KBM-7 (cell line): ENCODE measurements around the gene OR2T6.
A peak's percentile ranks its signal among the peaks of the same experiment; 100 is the strongest.
"Not testable (repeated sequence)": the region's sequence is repeated elsewhere in the genome, so short reads cannot be mapped to it uniquely, and the experiment has no call there.

Experiments used
- DNase-seq: peaks from one replicate; pipeline ENCODE4 v3.0.0-alpha.2; 2015
- in situ Hi-C: fragments of 300-500 bp; cut with MboI; formaldehyde crosslinking; loops from 2 replicates; pipeline ENCODE4 v1.14.3; 2020; ENCODE audit warnings: low sequenced_read_pairs, low pct_unique_long_range_greater_than_20kb, mixed read lengths

OR2T6 gene, protein sequence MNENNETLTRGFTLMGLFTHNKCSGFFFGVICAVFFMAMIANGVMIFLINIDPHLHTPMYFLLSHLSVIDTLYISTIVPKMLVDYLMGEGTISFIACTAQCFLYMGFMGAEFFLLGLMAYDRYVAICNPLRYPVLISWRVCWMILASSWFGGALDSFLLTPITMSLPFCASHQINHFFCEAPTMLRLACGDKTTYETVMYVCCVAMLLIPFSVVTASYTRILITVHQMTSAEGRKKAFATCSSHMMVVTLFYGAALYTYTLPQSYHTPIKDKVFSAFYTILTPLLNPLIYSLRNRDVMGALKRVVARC

DNA sequence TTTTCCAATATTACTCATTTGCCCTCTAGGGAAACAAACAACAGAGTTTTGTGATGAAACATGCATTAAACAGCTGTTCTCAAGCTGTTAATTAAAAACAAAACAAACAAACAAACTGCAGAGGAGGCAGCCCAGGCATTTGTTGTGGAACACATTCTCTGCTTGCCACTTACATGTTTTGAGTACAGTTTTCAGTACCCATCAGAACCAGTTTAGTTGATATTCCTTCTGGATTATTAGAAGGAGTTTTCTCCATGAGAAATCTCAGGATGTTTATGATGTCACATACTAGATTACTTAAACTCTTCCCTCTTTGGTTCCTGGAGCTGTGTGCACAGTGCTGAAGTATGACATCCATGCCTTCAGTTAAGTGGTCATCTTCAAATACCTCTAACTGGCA, at the start of gene OR2T6:
Gene OR2T6 (plus strand): TSS at position 301 of the 400 bp plus-strand sequence. CDS start 11,863 bp downstream, outside the sequence.
- DNase-seq: no peak
- in situ Hi-C loops: no loop called here

DNA sequence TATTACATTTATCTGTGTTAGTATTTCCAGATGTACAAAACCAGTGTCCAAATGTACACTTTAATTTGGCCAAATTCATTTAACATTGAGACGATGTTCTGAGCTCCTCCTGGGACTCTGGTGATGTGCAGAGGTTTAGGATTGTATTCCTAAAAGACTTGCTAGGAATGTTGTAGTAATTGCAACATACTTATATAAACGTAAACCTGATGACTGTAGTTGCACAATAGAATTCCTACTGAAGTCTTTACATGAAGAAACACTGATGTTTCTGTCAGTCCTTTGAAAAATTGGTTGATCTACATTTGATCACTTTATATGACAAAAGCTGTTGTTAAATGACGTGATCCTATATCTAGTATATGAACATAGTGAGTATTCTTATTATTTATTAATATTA, 32.1 kb upstream of the OR2T6 start:
- DNase-seq: no peak
- in situ Hi-C loops: no loop called here

DNA sequence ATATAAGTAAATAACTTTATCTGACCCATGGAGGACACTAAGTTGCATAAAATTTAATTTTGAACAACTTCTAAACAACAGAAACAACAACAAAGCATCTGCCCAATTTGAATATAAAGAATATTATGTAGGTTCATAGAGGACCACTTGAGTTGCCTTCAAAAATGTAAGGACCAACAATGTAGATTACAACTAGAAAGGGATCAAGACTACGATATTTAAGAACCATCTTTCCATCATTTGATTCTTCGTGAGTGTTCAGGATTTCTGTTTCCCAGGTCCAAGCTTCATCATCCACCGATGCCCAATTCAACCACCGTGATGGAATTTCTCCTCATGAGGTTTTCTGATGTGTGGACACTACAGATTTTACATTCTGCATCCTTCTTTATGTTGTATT, 27.1 kb upstream of the OR2T6 start, which contains the start of gene OR14C36:
Gene OR14C36 (plus strand): TSS at position 301 of the 400 bp plus-strand sequence. CDS start 0 bp downstream, at position 301.
- in situ Hi-C loops: no loop called here
- no peak for DNase-seq

DNA sequence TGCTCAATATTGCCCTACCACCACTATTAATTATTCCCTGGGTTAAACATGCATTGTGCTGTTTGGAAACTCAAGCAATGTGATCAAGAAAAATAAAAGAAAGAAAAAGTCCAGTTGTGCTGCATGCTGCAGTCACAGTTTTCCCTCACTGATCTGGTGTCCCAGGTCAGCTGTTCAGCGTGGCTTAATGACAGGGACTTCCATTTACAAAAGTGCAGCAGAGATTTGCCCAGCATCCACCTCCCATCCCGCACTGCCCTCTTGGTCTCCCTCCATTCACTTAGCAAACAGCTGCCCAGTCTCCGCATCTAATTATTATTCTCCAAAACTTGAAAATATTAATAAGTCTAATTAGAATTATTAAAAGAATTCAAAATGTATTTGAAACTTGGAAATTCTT, 16.1 kb upstream of the OR2T6 start:
- no peak for DNase-seq
- in situ Hi-C loops: no loop called here

DNA sequence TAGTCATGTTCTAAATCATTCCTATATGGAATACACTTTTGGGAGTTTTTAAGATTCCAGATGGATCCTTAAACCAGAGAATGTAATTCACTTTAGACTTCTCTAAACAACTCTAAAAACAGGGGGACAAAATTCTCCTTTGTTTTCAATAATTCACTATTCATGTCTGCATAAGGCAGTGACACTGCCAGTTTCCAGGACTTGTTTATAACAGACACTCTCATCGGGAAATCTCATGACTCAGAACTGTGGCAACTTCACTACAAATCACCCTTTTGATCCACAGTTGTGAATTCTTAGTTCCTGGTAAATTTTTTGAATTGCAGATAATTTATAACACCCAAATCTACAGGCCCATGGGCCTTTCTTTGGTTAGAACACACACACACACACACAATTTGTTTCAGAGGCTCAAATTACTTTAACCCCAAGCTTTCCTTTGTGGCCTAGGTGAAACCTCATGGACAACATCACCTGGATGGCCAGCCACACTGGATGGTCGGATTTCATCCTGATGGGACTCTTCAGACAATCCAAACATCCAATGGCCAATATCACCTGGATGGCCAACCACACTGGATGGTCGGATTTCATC, 14.3 kb upstream of the OR2T6 start, which contains the start of gene OR2T4:
Gene OR2T4 (plus strand): TSS at position 545 of the 595 bp plus-strand sequence. CDS start 0 bp downstream, at position 545.
- no peak for DNase-seq

DNA sequence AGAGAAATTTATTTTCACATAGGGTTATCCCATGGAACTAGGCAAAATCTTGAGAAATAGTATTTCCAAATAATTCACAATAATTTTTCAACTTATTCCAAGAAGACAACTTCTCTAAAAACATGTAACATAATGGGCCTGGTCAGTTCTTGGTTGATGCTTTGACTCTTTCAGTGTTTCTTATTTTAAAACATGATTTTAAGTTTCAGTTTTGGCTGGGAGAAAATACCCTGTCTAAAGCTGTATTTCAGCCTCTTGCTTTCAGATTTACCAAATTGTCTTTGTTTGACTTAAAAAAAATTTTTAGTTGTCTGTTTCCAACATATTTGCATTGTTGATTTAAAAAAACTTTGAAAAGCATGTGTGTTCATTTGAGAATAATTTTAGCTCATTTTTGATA, 8.9 kb upstream of the OR2T6 start:
- DNase-seq: no peak
- in situ Hi-C loops: no loop called here

More for the DNA sequence above, 14.3 kb upstream of the OR2T6 start, which contains the start of gene OR2T4:
- in situ Hi-C loops: no loop called here

DNA sequence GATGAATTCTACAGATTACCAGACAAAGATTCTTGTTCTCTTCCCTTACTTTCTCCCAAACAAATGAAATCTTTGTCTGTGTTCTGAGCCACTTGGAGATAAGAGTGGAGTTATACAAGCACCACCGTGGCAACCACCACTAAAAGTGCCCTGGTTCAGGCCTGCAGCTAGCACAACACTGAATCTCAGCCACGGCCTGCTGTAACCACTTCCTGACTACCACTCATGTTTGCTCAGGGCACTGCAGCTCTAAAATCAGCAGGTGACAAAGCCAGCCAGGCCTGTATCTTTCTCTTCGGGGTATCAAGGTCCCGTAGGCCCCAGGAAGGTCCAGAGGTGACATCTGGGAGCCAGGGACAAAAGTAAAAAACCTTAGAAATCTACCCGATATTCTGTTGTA, 3.2 kb upstream of the OR2T6 start:
- DNase-seq: no peak
- in situ Hi-C loops: no loop called here

DNA sequence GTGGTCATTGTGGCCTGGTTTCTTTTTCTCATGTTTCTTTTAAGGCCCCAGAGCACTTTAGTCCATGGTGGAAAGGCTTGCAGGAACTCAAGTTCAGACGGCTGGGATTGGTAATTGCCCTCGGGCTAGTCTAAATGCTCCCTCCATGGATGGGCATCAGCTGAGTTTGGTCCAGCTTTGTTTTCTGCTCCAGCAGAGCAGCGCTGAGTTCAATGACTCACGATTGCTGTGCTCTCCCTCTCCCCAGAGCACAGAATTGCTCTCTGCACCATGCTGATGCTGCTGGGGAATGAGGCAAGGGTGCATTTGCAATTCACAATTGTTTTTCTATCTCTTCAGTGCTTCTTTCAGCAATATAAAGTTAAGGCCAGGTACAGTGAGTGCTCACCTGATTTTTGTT, 1.8 kb upstream of the OR2T6 start:
- no peak for DNase-seq
- in situ Hi-C loops: no loop called here

DNA sequence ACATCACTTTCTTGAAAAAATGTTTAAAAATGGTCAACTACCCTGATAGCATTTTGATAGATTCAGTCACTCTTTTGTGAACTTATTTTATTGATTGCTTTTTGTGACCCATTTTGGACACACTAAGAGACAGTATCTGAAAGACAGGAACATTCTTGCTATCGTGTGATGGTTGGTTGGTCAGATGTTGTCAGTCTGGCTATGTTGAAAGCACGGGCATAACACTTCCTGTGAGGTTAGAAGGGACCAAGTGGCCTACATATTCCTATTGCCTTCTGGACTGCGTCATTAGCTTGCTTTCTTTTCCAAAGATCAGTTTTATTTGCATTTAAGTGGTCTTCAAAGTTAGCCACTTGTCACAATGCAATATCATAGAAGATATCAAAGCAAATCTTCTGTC, 1.4 kb downstream of the OR2T6 start:
- in situ Hi-C loops: no loop called here
- no peak for DNase-seq

DNA sequence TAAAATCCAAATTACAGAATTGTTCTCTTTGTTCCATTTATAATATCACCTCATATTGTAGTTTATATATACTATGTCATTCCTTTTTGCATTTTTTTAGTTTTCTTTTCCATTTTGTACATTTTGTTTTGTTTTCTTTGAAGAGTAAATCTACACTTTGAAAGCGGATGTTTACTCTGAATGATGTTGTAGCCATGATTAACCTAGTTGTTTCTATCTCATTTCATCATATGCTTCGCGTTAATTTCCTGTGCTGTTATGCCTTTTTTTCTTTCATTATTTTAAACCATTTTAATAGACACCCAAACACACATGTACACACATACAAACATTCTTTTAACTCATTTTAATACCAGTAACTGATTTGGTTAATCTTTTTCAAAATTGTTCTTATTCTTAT, 5.3 kb downstream of the OR2T6 start:
- DNase-seq: no peak
- in situ Hi-C loops: no loop called here

DNA sequence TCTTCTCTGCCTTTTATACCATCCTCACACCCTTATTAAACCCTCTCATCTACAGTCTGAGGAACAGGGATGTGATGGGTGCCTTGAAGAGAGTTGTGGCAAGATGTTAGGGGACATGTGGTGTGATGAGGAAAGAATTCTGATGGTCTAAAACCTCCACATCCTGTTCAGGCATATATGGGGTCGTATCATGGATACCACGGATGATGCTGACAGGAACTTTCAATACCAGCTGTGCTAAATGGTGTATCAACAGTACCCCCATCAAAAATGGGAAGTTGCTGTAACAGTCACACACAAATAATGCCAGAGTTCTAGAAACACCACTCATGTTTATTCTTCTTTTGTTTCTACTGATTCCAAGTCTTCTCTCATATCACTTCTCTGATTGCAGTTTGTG, 12.9 kb downstream of the OR2T6 start:
- DNase-seq: no peak
- in situ Hi-C loops: no loop called here

DNA sequence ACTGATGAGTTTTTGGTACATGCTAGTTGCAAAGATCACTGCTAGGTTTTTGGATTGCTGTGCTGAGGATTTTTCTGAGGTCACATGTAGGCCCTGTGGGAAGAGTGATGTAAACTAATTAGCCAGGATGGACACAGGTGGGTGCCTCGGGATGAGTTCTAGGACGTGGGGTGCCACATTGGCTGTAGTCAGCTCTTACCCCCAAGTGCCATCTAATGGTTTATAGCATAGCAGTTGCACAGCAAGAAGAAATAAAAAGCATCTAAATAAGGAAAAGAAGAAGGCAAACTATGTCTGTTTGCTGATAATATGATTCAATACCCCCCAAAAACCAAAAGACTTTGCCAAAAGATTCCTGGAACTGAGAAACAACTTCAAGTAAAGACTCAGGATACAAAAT, 17.5 kb downstream of the OR2T6 start:
- no peak for DNase-seq
- in situ Hi-C loops: no loop called here

DNA sequence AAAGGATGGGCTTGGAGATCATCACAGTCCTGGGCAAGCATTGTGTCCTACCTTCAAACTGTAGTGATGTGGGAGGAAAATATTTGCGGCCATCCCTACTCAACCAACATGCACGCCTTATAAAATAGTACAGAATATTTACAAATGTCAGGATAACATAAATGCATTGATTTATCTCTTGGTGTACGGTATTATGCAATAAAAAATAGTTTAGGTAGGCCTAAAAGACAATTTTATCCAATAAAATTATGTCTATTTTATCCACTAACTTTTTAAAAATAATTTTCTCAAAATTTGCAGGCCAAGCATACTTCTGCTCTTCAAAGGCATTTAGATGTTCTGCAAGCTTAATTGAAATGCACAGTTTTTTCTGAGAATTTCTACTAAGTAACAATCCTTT, 27.2 kb downstream of the OR2T6 start, which contains the start of gene OR2T1:
Gene OR2T1 (plus strand): TSS at position 301 of the 400 bp plus-strand sequence. CDS start 3,100 bp downstream, outside the sequence.
- in situ Hi-C loops: no loop called here
- DNase-seq: no peak

DNA sequence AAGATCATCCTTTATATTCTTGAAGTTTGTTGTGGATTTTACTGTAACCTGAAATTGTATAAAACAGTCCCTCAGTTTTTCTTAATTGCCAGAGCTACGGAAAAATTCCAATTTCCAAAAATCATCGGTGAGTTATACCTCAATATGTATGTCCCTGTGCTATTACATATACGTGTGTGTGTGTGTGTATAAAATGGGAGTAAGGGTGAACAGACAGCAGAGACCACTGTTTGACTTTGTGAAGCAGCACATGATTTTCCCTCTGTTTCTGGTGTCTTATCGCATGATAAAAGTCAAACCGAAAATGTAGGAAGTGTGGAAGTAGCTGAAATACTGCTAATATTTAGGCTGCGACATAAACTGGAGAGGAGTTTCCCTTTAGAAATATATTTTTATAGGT, 28.5 kb downstream of the OR2T6 start:
- in situ Hi-C loops: no loop called here
- peak; percentile 50 for DNase-seq

DNA sequence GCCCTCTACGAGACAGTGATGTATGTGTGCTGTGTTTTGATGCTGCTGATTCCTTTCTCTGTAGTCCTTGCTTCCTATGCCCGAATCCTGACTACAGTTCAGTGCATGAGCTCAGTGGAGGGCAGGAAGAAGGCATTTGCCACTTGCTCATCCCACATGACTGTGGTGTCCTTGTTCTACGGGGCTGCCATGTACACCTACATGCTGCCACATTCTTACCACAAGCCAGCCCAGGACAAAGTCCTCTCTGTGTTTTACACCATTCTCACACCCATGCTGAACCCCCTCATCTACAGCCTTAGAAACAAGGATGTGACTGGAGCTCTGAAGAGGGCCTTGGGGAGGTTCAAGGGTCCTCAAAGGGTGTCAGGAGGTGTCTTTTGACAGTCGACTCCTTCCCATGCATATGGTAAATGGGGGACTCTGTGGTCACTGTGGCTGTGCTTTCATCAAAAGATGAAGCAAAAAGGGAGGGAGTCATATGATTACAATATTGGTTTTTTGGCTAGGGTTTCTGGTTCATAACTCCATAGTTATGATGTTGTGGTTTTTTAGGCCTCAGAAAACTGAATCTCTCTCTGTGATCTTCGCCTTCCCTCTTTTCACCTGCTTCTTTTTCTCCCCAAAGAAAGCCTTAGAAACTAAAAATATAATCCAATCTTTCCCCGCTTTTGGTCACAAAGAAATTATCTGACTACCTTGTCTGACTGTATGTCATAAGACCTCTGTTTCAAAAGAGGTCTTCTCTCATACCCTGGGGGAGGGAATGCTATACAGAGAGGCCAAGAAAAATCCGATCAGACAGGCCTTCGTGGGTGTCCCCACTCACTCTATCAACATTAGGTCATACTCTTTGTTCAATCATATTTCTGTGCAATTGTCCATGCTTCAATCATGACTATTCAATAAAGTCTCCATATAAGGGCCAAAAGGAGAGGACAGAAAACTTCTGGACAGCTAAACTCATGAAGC, 31.5 kb downstream of the OR2T6 start:
- in situ Hi-C loops: no loop called here
- no peak for DNase-seq

DNA sequence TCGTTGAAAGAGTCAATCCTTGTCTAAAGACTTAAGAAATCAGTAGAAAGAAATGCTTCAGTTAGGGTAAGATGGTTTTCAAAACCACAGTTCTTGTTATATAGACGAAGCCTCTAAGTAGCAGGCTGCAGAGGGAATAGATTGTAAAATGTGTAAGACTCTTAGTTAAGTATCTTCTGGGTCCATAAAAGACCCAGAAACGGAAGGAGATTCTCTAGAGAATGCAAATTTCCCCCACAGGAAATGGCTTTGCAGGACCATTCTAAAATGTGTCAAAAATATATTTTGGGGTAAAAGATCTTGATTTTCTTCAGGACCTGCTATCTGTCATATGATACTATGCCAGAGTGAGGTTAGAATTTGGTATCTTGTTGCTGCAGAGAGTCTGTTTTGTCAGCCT, 40.7 kb downstream of the OR2T6 start:
- in situ Hi-C loops: no loop called here
- no peak for DNase-seq

DNA sequence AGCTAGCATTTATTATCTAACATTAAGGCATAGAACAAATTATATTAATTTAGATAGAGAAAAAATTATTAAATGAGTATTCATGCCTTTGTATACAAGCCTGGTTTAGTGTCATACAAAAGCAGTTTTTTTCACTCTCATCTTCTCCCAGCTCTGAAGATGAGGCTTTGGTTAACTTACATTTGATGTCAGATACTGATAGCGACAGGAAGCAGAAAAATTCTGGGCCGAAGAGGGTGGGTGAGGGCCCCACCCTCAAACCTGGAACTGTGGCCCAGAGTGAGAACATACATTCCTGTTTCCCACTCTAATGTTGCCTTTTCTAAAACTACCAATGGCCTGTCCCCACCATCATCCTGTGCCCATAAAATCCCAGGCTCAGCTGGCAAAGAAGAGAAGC, 42.3 kb downstream of the OR2T6 start:
- in situ Hi-C loops: no loop called here
- no peak for DNase-seq

DNA sequence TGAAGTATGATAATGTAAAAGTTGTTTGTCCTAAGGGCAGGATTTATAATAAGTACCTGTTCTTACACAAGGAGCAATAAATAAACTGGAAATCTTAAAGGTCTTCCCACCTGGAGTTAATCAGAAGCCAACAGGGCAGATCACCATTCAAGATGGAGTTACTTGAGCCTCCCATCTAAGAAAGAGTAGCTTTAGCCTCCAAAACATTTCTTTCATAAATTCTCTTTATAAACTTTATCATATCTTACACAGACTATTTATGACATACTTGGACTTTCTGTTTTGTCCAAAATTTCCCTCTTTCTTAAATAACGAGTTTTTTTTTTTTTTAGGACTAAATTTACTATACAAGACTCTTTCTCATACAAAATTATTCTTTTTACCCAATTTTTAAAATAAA, 45.8 kb downstream of the OR2T6 start:
- in situ Hi-C loops: no loop called here
- DNase-seq: peak; percentile 20

DNA sequence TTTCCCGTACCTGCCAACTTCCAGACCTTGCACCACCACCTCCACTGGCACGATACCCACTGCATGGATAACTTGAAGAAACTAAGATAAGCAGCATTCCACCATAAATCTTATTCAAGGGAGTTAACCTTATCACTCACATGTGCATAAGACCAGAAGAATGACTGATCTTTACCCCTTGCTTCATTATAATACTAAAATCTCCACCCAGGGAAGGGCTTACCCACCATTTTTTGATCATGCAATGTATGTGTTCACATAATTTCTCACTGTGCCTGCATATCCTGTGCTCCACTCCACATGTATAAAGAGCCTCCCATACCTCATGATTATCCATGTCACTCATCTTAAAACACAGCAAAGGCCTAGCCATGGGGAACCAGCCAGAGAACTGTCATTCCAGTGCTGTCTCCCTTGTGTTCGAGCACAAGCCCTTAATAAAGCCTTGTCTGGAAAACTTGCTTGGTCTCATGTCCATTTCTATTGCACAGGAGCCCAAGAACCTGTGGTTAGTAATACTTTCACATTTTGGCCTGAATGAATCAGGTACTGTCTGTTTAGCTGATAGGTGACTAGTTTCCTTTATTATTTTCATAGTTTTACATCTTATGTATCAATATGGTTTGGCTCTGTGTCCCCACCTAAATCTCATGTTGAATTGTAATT, 52.1 kb downstream of the OR2T6 start:
- DNase-seq, in situ Hi-C loops: not testable (repeated sequence)
